T-helper 1 cell treated with Interleukin-12 subunit alpha and Interleukin-12 subunit beta and Interleukin-4 antibody, amounts not matched to agents 30 ng/mL and 1 ng/mL, for 36 hours (primary cell): Measurements from ENCODE around the gene SMIM20. TPM values are rescaled to one million over a fixed set of nuclear protein-coding genes. Genes with fewer than 3 reads are reported as not detected.

Experiments used
- intact Hi-C: fragments of 100-400 bp; cut with micrococcal nuclease; formaldehyde crosslinking; loops from one replicate; pipeline ENCODE4 v1.15.1; 2024
- total RNA-seq: library from RNA; stranded (reverse); gene quantifications from 2 replicates; pipeline ENCODE4 v1.2.3, GENCODE V29; 2022

The SMIM20 gene
- total RNA-seq, 1 donor from 2014 or later: 15.4 TPM

GRCh38 chr4:25925486-25926201 lies 11.6 kb downstream of the SMIM20 start:
- intact Hi-C loops: loop anchor here (2.0 kb wide), 1 partner anchor 485 kb away; no protein-coding TSS in a partner anchor

- intact Hi-C loops: loop anchor here (2.0 kb wide), 1 partner anchor 484 kb away; no protein-coding TSS in a partner anchor
Observed at GRCh38 chr4:25926462-25926861, 12.4 kb downstream of the SMIM20 start.

- intact Hi-C loops: loop anchor here (2.0 kb wide), 1 partner anchor 483 kb away; no protein-coding TSS in a partner anchor
Observed at GRCh38 chr4:25927361-25928195, 13.6 kb downstream of the SMIM20 start.

GRCh38 chr4:25928379-25929297 lies 14.6 kb downstream of the SMIM20 start:
- intact Hi-C loops: no loop called here

GRCh38 chr4:25929298-25929686 lies 15.3 kb downstream of the SMIM20 start:
- intact Hi-C loops: no loop called here

GRCh38 chr4:25930731-25931354 lies 16.8 kb downstream of the SMIM20 start:
- intact Hi-C loops: no loop called here

GRCh38 chr4:25936696-25937095 lies 22.7 kb downstream of the SMIM20 start:
- intact Hi-C loops: no loop called here

- intact Hi-C loops: loop anchor here (2.0 kb wide), 1 partner anchor 23 kb away; the partner anchor contains the start of gene SMIM20
Observed at GRCh38 chr4:25937801-25938200, 23.8 kb downstream of the SMIM20 start.

- intact Hi-C loops: loop anchor here (2.0 kb wide), 1 partner anchor 24 kb away; the partner anchor contains the start of gene SMIM20
Observed at GRCh38 chr4:25938366-25938765, 24.3 kb downstream of the SMIM20 start.

GRCh38 chr4:25938787-25939186 lies 24.8 kb downstream of the SMIM20 start:
- intact Hi-C loops: loop anchor here (2.0 kb wide), 1 partner anchor 24 kb away; the partner anchor contains the start of gene SMIM20

- intact Hi-C loops: loop anchor here (2.0 kb wide), 1 partner anchor 25 kb away; the partner anchor contains the start of gene SMIM20
Observed at GRCh38 chr4:25939330-25939729, 25.3 kb downstream of the SMIM20 start.

GRCh38 chr4:25941457-25942221 lies 27.6 kb downstream of the SMIM20 start:
- intact Hi-C loops: no loop called here

- intact Hi-C loops: no loop called here
Observed at GRCh38 chr4:25943312-25943711, 29.3 kb downstream of the SMIM20 start.

- intact Hi-C loops: no loop called here
Observed at GRCh38 chr4:25943805-25944204, 29.8 kb downstream of the SMIM20 start.

GRCh38 chr4:25948051-25948450 lies 34.0 kb downstream of the SMIM20 start:
- intact Hi-C loops: no loop called here

- intact Hi-C loops: no loop called here
Observed at GRCh38 chr4:25949173-25949748, 35.2 kb downstream of the SMIM20 start.

- intact Hi-C loops: no loop called here
Observed at GRCh38 chr4:25949994-25950393, 36.0 kb downstream of the SMIM20 start.

GRCh38 chr4:25950461-25951389 lies 36.7 kb downstream of the SMIM20 start:
- intact Hi-C loops: no loop called here
